ENCODE measurements around the gene TMEM233.

- TF ChIP-seq CTCF (conservative IDR thresholded peaks at IDR 0.05; ENCODE audit: low read depth in 2 of 2): no peak
- TF ChIP-seq ZNF331 (CRISPR knock-in tag; IDR thresholded peaks at IDR 0.05; ENCODE audit: low read depth): no peak
- no peak for TF ChIP-seq REST (IDR thresholded peaks at IDR 0.05; ENCODE audit: unreplicated experiment)
- no peak for TF ChIP-seq ETS1 (IDR thresholded peaks at IDR 0.05)
- no peak for TF ChIP-seq POLR2AphosphoS5 (IDR thresholded peaks at IDR 0.05; ENCODE audit: low read depth)
- no peak for TF ChIP-seq CREB1 (CRISPR knock-in tag; IDR thresholded peaks at IDR 0.05; ENCODE audit: low read depth)
- no peak for TF ChIP-seq EZH2 (IDR thresholded peaks at IDR 0.05; ENCODE audit: low read depth, unreplicated experiment)
- TF ChIP-seq ZNF114 (CRISPR knock-in tag; IDR thresholded peaks at IDR 0.05): no peak
- TF ChIP-seq JUNB (IDR thresholded peaks at IDR 0.05; ENCODE audit: unreplicated experiment): no peak
- TF ChIP-seq EZH2phosphoT487 (IDR thresholded peaks at IDR 0.05; ENCODE audit: unreplicated experiment): no peak
- no peak for TF ChIP-seq NANOG (IDR thresholded peaks at IDR 0.05; ENCODE audit: borderline replicate concordance)
- TF ChIP-seq ZNF462 (CRISPR knock-in tag; IDR thresholded peaks at IDR 0.05): no peak
These were observed 85.9 kb downstream of the TMEM233 start for GRCh38 chr12:119679490-119679889.

All from GM23338 (cell line).